HEK293T (cell line): ENCODE data around the gene DRD1.

Source experiments
- CTCF ChIA-PET: fragments of 350-600 bp; formaldehyde crosslinking; extraction: SDS; loops from one replicate; lab custom pipeline; 2021; ENCODE audit warnings: antibody characterized with exemption, inconsistent platforms; lab: Yijun Ruan, JAX
- POLR2A ChIA-PET: fragments of 350-600 bp; formaldehyde crosslinking; extraction: SDS; loops from one replicate; lab custom pipeline; 2020; ENCODE audit warnings: antibody characterized with exemption, inconsistent platforms; lab: Yijun Ruan, JAX
- DNase-seq: peaks from one replicate; pipeline ENCODE4 v3.0.0; 2012; ENCODE audit warnings: mixed read lengths; ENCODE audit errors: extremely low spot score
- ARNT ChIP-seq: fragments of 450-650 bp; IDR thresholded peaks from 2 replicates; pipeline ENCODE4 v1.6.1; 2017; ENCODE audit warnings: mild to moderate bottlenecking
- BHLHE40 ChIP-seq: fragments of 450-650 bp; IDR thresholded peaks from 2 replicates; pipeline ENCODE4 v1.6.1; 2016; ENCODE audit warnings: mild to moderate bottlenecking, moderate library complexity, borderline replicate concordance
- CTBP1 ChIP-seq: fragments of 450-650 bp; IDR thresholded peaks from 2 replicates; pipeline ENCODE4 v1.6.1; 2016; ENCODE audit warnings: borderline replicate concordance
- ELF4 ChIP-seq: fragments of 450-650 bp; IDR thresholded peaks from 2 replicates; pipeline ENCODE4 v1.6.1; 2017; ENCODE audit warnings: antibody characterized with exemption
- FOXA1 ChIP-seq: fragments of 450-650 bp; IDR thresholded peaks from 2 replicates; pipeline ENCODE4 v1.6.1; 2016; ENCODE audit warnings: mild to moderate bottlenecking
- FOXK2 ChIP-seq: fragments of 450-650 bp; IDR thresholded peaks from 2 replicates; pipeline ENCODE4 v1.6.1; 2016; ENCODE audit warnings: mild to moderate bottlenecking
- FOXM1 ChIP-seq: fragments of 450-650 bp; IDR thresholded peaks from 2 replicates; pipeline ENCODE4 v1.6.1; 2017; ENCODE audit warnings: mild to moderate bottlenecking, borderline replicate concordance
- HDGF ChIP-seq: fragments of 450-650 bp; IDR thresholded peaks from 2 replicates; pipeline ENCODE4 v1.6.1; 2017; ENCODE audit warnings: antibody characterized with exemption, borderline replicate concordance
- L3MBTL2 ChIP-seq: fragments of 450-650 bp; conservative IDR thresholded peaks from 2 replicates; pipeline ENCODE4 v1.6.1; 2016; ENCODE audit warnings: mild to moderate bottlenecking
- LEF1 ChIP-seq: fragments of 450-650 bp; IDR thresholded peaks from 2 replicates; pipeline ENCODE4 v1.6.1; 2017; ENCODE audit warnings: mild to moderate bottlenecking, borderline replicate concordance
- NFRKB ChIP-seq: fragments of 450-650 bp; IDR thresholded peaks from 2 replicates; pipeline ENCODE4 v1.6.1; 2016; ENCODE audit warnings: mild to moderate bottlenecking, moderate library complexity
- PKNOX1 ChIP-seq: fragments of 450-650 bp; IDR thresholded peaks from 2 replicates; pipeline ENCODE4 v1.6.1; 2016
- SP1 ChIP-seq: fragments of 450-650 bp; IDR thresholded peaks from 2 replicates; pipeline ENCODE4 v1.6.1; 2017
- SUZ12 ChIP-seq: fragments of 450-650 bp; IDR thresholded peaks from 2 replicates; pipeline ENCODE4 v1.6.1; 2016; ENCODE audit warnings: mild to moderate bottlenecking
- TARDBP ChIP-seq: fragments of 450-650 bp; IDR thresholded peaks from 2 replicates; pipeline ENCODE4 v1.6.1; 2016
- ZNF384 ChIP-seq: fragments of 450-650 bp; IDR thresholded peaks from 2 replicates; pipeline ENCODE4 v1.6.1; 2016

The DRD1 gene

GRCh38 chr5:175444060-175444904, at the start of gene DRD1:
TSS of gene DRD1 (minus strand) at chr5:175444182. CDS start at chr5:175443099, 1,083 bp downstream.
- no peak for TF ChIP-seq BHLHE40
- TF ChIP-seq ARNT, result no peak
- TF ChIP-seq SUZ12, result no peak
- no peak for TF ChIP-seq NFRKB
- TF ChIP-seq FOXK2, result no peak
- TF ChIP-seq FOXA1, result no peak
- TF ChIP-seq CTBP1, result no peak
- TF ChIP-seq LEF1, result no peak
- TF ChIP-seq FOXM1, result no peak
- TF ChIP-seq SP1, result no peak
- TF ChIP-seq PKNOX1, result no peak
- TF ChIP-seq ELF4, result no peak
- TF ChIP-seq HDGF, result no peak
- no peak for TF ChIP-seq L3MBTL2
- TF ChIP-seq ZNF384, result no peak
- TF ChIP-seq TARDBP, result no peak
- POLR2A ChIA-PET, result interaction anchor here (1.0 kb wide), 1 partner anchor 47 kb away, joined by 3 read pairs; no protein-coding TSS in a partner anchor
- CTCF ChIA-PET, result interaction anchor here (0.9 to 1.3 kb wide), 6 partner anchors 9 to 534 kb away, joined by 3 to 6 read pairs (median 3); no protein-coding TSS in a partner anchor
- DNase-seq, result peak; percentile 80

- DNase-seq, result no peak
- CTCF ChIA-PET, result no interaction called here
- POLR2A ChIA-PET, result no interaction called here
- TF ChIP-seq BHLHE40 (no peak), ZNF384 (no peak), FOXK2 (no peak), LEF1 (no peak), FOXM1 (no peak), HDGF (no peak), PKNOX1 (no peak), ARNT (no peak)
These were observed 49.7 kb upstream of the DRD1 start for GRCh38 chr5:175493726-175494125.

- TF ChIP-seq BHLHE40, result no peak
- TF ChIP-seq TARDBP, result no peak
- TF ChIP-seq SP1, result no peak
- TF ChIP-seq ARNT, result no peak
- no peak for TF ChIP-seq FOXA1
- TF ChIP-seq ELF4, result no peak
- TF ChIP-seq LEF1, result no peak
- no peak for TF ChIP-seq SUZ12
- no peak for TF ChIP-seq FOXM1
- no peak for TF ChIP-seq CTBP1
- TF ChIP-seq HDGF, result no peak
- CTCF ChIA-PET, result interaction anchor here (0.6 kb wide), 1 partner anchor 917 kb away, joined by 3 read pairs; no protein-coding TSS in a partner anchor
- POLR2A ChIA-PET, result no interaction called here
- no peak for DNase-seq
These were observed 49.3 kb upstream of the DRD1 start for GRCh38 chr5:175493260-175493659.

- DNase-seq, result no peak
- TF ChIP-seq HDGF (no peak), CTBP1 (no peak), NFRKB (no peak), ARNT (no peak), BHLHE40 (no peak), L3MBTL2 (no peak), ZNF384 (no peak), TARDBP (no peak), FOXK2 (no peak), SP1 (no peak), FOXM1 (no peak), ELF4 (no peak)
- ChIA-PET CTCF (no interaction called here), POLR2A (interaction anchor here (1.5 kb wide), 1 partner anchor 13 kb away, joined by 3 read pairs; the partner anchor contains the start of gene SFXN1)
These were observed 47.2 kb upstream of the DRD1 start for GRCh38 chr5:175491223-175491622.

- POLR2A ChIA-PET, result interaction anchor here (1.5 kb wide), 1 partner anchor 12 kb away, joined by 3 read pairs; the partner anchor contains the start of gene SFXN1
- CTCF ChIA-PET, result no interaction called here
These were observed 45.9 kb upstream of the DRD1 start for GRCh38 chr5:175489693-175490443.

More at GRCh38 chr5:175489693-175490443, 45.9 kb upstream of the DRD1 start:
- no peak for TF ChIP-seq L3MBTL2
- no peak for TF ChIP-seq FOXM1
- TF ChIP-seq TARDBP, result no peak
- TF ChIP-seq SUZ12, result no peak
- TF ChIP-seq ARNT, result no peak
- no peak for TF ChIP-seq ELF4
- TF ChIP-seq HDGF, result no peak
- DNase-seq, result no peak
